B cell (primary cell): ENCODE data around the gene ZFP64. TPM values are rescaled to one million over a fixed set of nuclear protein-coding genes. Genes with fewer than 3 reads are reported as not detected.

Source experiments
- ATAC-seq: fragments of 200-7000 bp; cut with Tn5 transposase; one replicate; pipeline ENCODE4 v1.10.0; 2021; ENCODE audit warnings: low read depth, mild to moderate bottlenecking, moderate number of reproducible peaks, moderate library complexity
- CTCF ChIA-PET: fragments of 350-600 bp; sonication (Branson Sonifier 250); formaldehyde crosslinking; loops from one replicate; lab custom pipeline; 2021; ENCODE audit warnings: antibody characterized with exemption, inconsistent platforms; lab: Charles Lee
- POLR2A ChIA-PET: fragments of 350-600 bp; sonication (Branson Sonifier 250); formaldehyde crosslinking; loops from one replicate; lab custom pipeline; 2021; ENCODE audit warnings: antibody characterized with exemption; lab: Charles Lee
- DNase-seq: peaks from one replicate; pipeline ENCODE4 v3.0.0; 2013
- H2AFZ ChIP-seq: 2 replicates; pipeline ENCODE4 v1.6.1; 2012; ENCODE audit warnings: mild to moderate bottlenecking, low read depth, low read length; ENCODE audit not compliant: insufficient read depth, poor library complexity, severe bottlenecking
- H3K27ac ChIP-seq, 2 donors: 1 replicate in 1 of 2; 2 replicates in 1 of 2; pipeline ENCODE4 v1.5.1; 2012 to 2013; ENCODE audit warnings: low read length in 2 of 2, mild to moderate bottlenecking in 2 of 2, moderate library complexity in 1 of 2
- H3K27me3 ChIP-seq, 4 experiments: fragments of 200-600 bp in 1 of 4; sonication (generic) in 1 of 4; replicated peaks in 1 of 4; 1 replicate in 2 of 4; 2 replicates in 2 of 4; pipeline versions ENCODE4 v1.6.1 to v1.7.0; 2013 to 2016; ENCODE audit warnings: low read length in 3 of 4, mild to moderate bottlenecking in 2 of 4, mixed read lengths in 1 of 4, moderate library complexity in 1 of 4; ENCODE audit not compliant: insufficient read depth in 4 of 4, control insufficient read depth in 3 of 4; ENCODE audit errors: control extremely low read depth in 1 of 4
- H3K36me3 ChIP-seq, 2 experiments: replicated peaks in 1 of 2; 1 replicate in 1 of 2; 2 replicates in 1 of 2; pipeline versions ENCODE4 v1.6.1 to v1.7.1; 2013; ENCODE audit warnings: low read length in 1 of 2; ENCODE audit not compliant: insufficient read depth in 2 of 2, control insufficient read depth in 1 of 2; ENCODE audit errors: control extremely low read depth in 1 of 2, extremely low read depth in 1 of 2
- H3K4me1 ChIP-seq, 2 donors: fragments of 200-600 bp in 1 of 2; sonication (generic) in 1 of 2; 1 replicate in 1 of 2; 2 replicates in 1 of 2; pipeline versions ENCODE4 v1.5.1 to v1.6.1; 2013 to 2017; ENCODE audit warnings: low read length in 2 of 2; ENCODE audit not compliant: control insufficient read depth in 2 of 2, insufficient read depth in 2 of 2
- H3K4me2 ChIP-seq: replicated peaks from 2 replicates; pipeline ENCODE3; 2012; ENCODE audit warnings: mild to moderate bottlenecking, low read depth, low read length; ENCODE audit not compliant: poor library complexity, severe bottlenecking
- H3K4me3 ChIP-seq, 5 experiments: fragments of 200-600 bp in 1 of 5; sonication (generic) in 1 of 5; 1 replicate in 3 of 5; 2 replicates in 2 of 5; pipeline versions ENCODE4 v1.5.1 to v1.7.0; 2011 to 2016; ENCODE audit warnings: low read length in 4 of 5, mild to moderate bottlenecking in 4 of 5, low read depth in 2 of 5, control low read depth in 1 of 5, moderate library complexity in 1 of 5; ENCODE audit not compliant: insufficient read depth in 1 of 5; ENCODE audit errors: control extremely low read depth in 1 of 5, extremely low read depth in 1 of 5
- H3K79me2 ChIP-seq: fragments of 200-600 bp; sonication (generic); one replicate; pipeline ENCODE4 v1.6.0; 2016; ENCODE audit warnings: low read length; ENCODE audit not compliant: control insufficient read depth, insufficient read depth
- H3K9ac ChIP-seq: fragments of 200-600 bp; sonication (generic); 2 replicates; pipeline ENCODE4 v1.6.1; 2017; ENCODE audit warnings: mild to moderate bottlenecking, low read length, moderate library complexity
- H3K9me3 ChIP-seq, 3 donors: one replicate each; pipeline versions ENCODE4 v1.6.1 to v1.7.1; 2013; ENCODE audit warnings: low read length in 2 of 3; ENCODE audit not compliant: control insufficient read depth in 2 of 3, insufficient read depth in 1 of 3; ENCODE audit errors: control extremely low read depth in 1 of 3
- H4K20me1 ChIP-seq: 2 replicates; pipeline ENCODE4 v1.6.0; 2012; ENCODE audit warnings: mild to moderate bottlenecking, low read length; ENCODE audit not compliant: insufficient read depth, control insufficient read depth, poor library complexity, severe bottlenecking
- H3K27ac Mint-ChIP-seq: one replicate; pipeline ENCODE4 v1.8.0; 2021; ENCODE audit warnings: mixed read lengths
- H3K27me3 Mint-ChIP-seq: one replicate; pipeline ENCODE4 v1.8.0; 2021; ENCODE audit warnings: mixed read lengths
- H3K4me1 Mint-ChIP-seq: one replicate; pipeline ENCODE4 v1.8.0; 2021; ENCODE audit warnings: mixed read lengths
- H3K4me3 Mint-ChIP-seq: one replicate; pipeline ENCODE4 v1.8.0; 2021; ENCODE audit warnings: mixed read lengths
- H3K9me3 Mint-ChIP-seq: one replicate; pipeline ENCODE4 v1.8.0; 2022; ENCODE audit warnings: mixed read lengths; ENCODE audit not compliant: insufficient read depth
- EZH2 ChIP-seq: IDR thresholded peaks from 2 replicates; pipeline ENCODE4 v1.6.1; 2012; ENCODE audit warnings: borderline replicate concordance, low read depth, mild to moderate bottlenecking, moderate library complexity, low read length; ENCODE audit not compliant: insufficient read depth, poor library complexity, severe bottlenecking
- WGBS: methylation state at CpG from one replicate; pipeline ENCODE4 v1.1.5; 2013; ENCODE audit warnings: missing lambda C conversion rate; ENCODE audit not compliant: insufficient coverage; 5-methylcytosine and 5-hydroxymethylcytosine counted together
- intact Hi-C: fragments of 100-400 bp; cut with micrococcal nuclease; formaldehyde crosslinking; loops from one replicate; pipeline ENCODE4 v1.10.0; 2022
- polyA plus RNA-seq: library from polyadenylated mRNA; depleted of rRNA; stranded (reverse); fragments of >200 nt; gene quantifications from 2 replicates; pipeline ENCODE4 v1.2.3, GENCODE V29; 2012
- total RNA-seq, 2 donors: library from RNA; stranded (reverse); fragments of 120-200 nt in 1 of 2; gene quantifications; 1 replicate in 1 of 2; 2 replicates in 1 of 2; pipeline versions ENCODE4 v1.2.3 to v1.2.4, GENCODE V29; 2013 to 2022
- TF ChIP-seq, protein P1 (sequence below): fragments of 200-600 bp; IDR thresholded peaks from one replicate; pipeline ENCODE4 v1.8.0; 2022; ENCODE audit warnings: antibody characterized with exemption, mild to moderate bottlenecking

The ZFP64 gene
- total and polyA plus RNA-seq, 2 donors (not counting 1 experiment from before 2014, with no cell fraction given), result 14.2 to 15.1 TPM

DNA sequence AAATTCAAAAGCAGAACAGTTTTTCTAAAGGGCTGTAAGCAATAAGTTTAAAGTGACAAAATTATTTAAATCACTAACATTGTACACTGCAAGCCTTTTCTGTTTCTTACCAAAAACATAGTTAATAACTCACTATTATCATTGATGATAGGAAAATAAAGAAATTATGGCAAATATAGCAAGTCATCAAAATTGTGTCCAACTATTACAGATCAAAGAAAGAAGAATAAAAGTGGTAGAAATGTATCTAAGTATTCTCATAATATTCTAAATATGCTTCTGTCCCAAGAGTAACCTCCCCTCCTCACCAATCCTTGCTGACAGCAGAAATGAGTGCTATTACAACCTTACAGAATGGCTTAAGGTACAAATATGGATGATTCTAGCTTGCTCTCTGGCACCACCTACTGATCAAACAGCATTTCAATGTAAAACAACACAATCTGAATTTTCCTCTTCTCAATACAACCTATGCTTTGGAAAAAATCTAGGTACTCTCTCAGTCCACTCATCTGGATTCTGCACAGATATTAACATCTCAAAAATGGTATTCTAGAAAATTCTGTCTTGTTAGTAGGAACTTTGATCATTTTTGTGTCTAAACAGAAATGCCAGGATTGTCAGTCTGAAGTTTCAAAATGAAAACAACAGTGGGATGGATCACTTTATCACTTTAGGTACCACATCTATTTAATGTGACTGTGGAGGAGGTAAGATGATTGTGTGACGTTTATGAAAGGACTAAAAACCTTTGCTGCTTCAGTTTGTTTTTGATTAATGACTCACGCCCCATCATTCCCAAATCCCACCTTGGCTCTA, 40.9 kb downstream of the ZFP64 start:
- Mint-ChIP-seq H3K27ac (no peak overlapping the region), H3K4me1 (no peaks in the 10 kb centered on the region), H3K4me3 (no peak overlapping the region), H3K27me3 (no peaks in the 10 kb centered on the region), H3K9me3 (no peaks in the 10 kb centered on the region)
- Histone ChIP-seq H3K27me3 (no peaks in the 10 kb centered on the region), H3K36me3 (peaks cover 1 to 19% of the 10 kb centered on the region in 2 experiments), H2AFZ (no peak overlapping the region), H4K20me1 (no peaks in the 10 kb centered on the region), H3K9ac (no peak overlapping the region), H3K4me2 (no peak overlapping the region), H3K79me2 (no peaks in the 10 kb centered on the region), H3K4me1 (no peaks in the 10 kb centered on the region), H3K4me3 (no peak overlapping the region), H3K9me3 (no peaks in the 10 kb centered on the region), H3K27ac (no peak overlapping the region)
- CTCF ChIA-PET, result interaction anchor here (1.0 to 1.6 kb wide), 5 partner anchors 10 to 28 kb away, joined by 3 to 16 read pairs (median 3); no protein-coding TSS in a partner anchor
- intact Hi-C loops, result loop anchor here (1.0 kb wide), 1 partner anchor 22 kb away; no protein-coding TSS in a partner anchor
- WGBS, result no CpG with 5 or more reads among the region's 2 CpGs
- DNase-seq, result peak; percentile 44
- peak; percentile 39 for ATAC-seq
- TF ChIP-seq, protein P1, sequence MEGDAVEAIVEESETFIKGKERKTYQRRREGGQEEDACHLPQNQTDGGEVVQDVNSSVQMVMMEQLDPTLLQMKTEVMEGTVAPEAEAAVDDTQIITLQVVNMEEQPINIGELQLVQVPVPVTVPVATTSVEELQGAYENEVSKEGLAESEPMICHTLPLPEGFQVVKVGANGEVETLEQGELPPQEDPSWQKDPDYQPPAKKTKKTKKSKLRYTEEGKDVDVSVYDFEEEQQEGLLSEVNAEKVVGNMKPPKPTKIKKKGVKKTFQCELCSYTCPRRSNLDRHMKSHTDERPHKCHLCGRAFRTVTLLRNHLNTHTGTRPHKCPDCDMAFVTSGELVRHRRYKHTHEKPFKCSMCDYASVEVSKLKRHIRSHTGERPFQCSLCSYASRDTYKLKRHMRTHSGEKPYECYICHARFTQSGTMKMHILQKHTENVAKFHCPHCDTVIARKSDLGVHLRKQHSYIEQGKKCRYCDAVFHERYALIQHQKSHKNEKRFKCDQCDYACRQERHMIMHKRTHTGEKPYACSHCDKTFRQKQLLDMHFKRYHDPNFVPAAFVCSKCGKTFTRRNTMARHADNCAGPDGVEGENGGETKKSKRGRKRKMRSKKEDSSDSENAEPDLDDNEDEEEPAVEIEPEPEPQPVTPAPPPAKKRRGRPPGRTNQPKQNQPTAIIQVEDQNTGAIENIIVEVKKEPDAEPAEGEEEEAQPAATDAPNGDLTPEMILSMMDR, result peak; percentile 94
- no peak for TF ChIP-seq EZH2
- POLR2A ChIA-PET, result no interaction called here

DNA sequence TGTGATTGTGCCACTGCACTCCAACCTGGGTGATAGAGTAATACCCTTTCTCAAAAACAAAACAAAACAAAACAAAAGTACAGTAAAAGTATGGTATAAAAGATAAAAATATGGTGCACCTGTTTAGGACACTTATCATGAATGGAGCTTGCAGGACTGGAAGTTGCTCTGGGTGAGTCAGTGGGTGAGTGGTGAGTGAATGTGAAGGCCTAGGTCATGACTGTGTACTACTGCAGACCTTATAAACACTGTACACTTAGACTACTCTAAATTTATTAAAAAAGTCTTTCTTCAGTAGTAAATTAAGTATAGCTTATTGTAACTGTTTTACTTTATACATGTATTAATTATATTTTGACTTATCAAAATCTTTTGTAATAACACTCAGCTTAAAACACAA, 46.0 kb downstream of the ZFP64 start:
- Histone ChIP-seq H3K4me2 (no peak overlapping the region), H3K9me3 (no peaks in the 10 kb centered on the region), H2AFZ (no peak overlapping the region), H3K79me2 (no peaks in the 10 kb centered on the region), H3K4me1 (no peaks in the 10 kb centered on the region), H3K36me3 (peaks cover 0 to 2% of the 10 kb centered on the region in 2 experiments), H3K9ac (no peak overlapping the region), H3K27me3 (no peaks in the 10 kb centered on the region), H3K27ac (no peak overlapping the region), H3K4me3 (no peak overlapping the region), H4K20me1 (no peaks in the 10 kb centered on the region)
- intact Hi-C loops, result no loop called here
- Mint-ChIP-seq H3K9me3 (no peaks in the 10 kb centered on the region), H3K27ac (no peak overlapping the region), H3K27me3 (no peaks in the 10 kb centered on the region), H3K4me1 (no peaks in the 10 kb centered on the region), H3K4me3 (no peak overlapping the region)
- ChIA-PET CTCF (interaction anchor here (1.4 kb wide), 1 partner anchor 17 kb away, joined by 3 read pairs; no protein-coding TSS in a partner anchor), POLR2A (no interaction called here)
- TF ChIP-seq EZH2, result no peak
- TF ChIP-seq, protein P1, result no peak
- no peak for ATAC-seq
- DNase-seq, result no peak
